Stomach smooth muscle (tissue), 2 donors: ENCODE data around the gene CHMP2A.
A peak's percentile ranks its signal among the peaks of the same experiment; 100 is the strongest.

Source experiments
- H3K27ac ChIP-seq: one replicate; pipeline ENCODE4 v1.7.0; 2013; ENCODE audit warnings: mild to moderate bottlenecking, low read length, inconsistent platforms
- H3K27me3 ChIP-seq, 2 donors: one replicate each; pipeline ENCODE4 v1.7.0; 2013; ENCODE audit warnings: low read length in 2 of 2; ENCODE audit not compliant: insufficient read depth in 2 of 2, control insufficient read depth in 1 of 2
- H3K36me3 ChIP-seq, 2 donors: one replicate each; pipeline ENCODE4 v1.7.0; 2013; ENCODE audit warnings: low read length in 2 of 2; ENCODE audit not compliant: control insufficient read depth in 2 of 2, insufficient read depth in 2 of 2
- H3K4me1 ChIP-seq: one replicate; pipeline ENCODE4 v1.7.0; 2013; ENCODE audit warnings: low read length; ENCODE audit not compliant: control insufficient read depth, insufficient read depth
- H3K4me3 ChIP-seq, 2 donors: one replicate each; pipeline ENCODE4 v1.7.0; 2013; ENCODE audit warnings: low read length in 2 of 2
- H3K9ac ChIP-seq, 2 donors: one replicate each; pipeline ENCODE4 v1.7.0; 2013; ENCODE audit warnings: low read length in 2 of 2, mild to moderate bottlenecking in 1 of 2
- H3K9me3 ChIP-seq, 2 donors: one replicate each; pipeline ENCODE4 v1.7.0; 2013; ENCODE audit warnings: low read length in 2 of 2; ENCODE audit not compliant: control insufficient read depth in 2 of 2
- donor health status: healthy.
- donor health status: Pancreatic carcinoma.

Gene CHMP2A

GRCh38 chr19:58554494-58555368, at the start of gene CHMP2A:
Gene CHMP2A, minus strand, starts transcription at chr19:58555105. Its CDS starts 893 bp downstream, at chr19:58554212.
- peaks cover 47% of the 10 kb centered on the region for H3K4me1 ChIP-seq
- H3K27ac ChIP-seq = peak within 1 kb of the TSS; percentile 95
- H3K36me3 ChIP-seq = peaks cover 38 to 41% of the 10 kb centered on the region in 2 donors
- peak within 1 kb of the TSS; percentile 84 to 98 for H3K4me3 ChIP-seq
- no peaks in the 10 kb centered on the region for H3K9me3 ChIP-seq
- peak within 1 kb of the TSS; percentile 95 to 97 for H3K9ac ChIP-seq
- no peaks in the 10 kb centered on the region for H3K27me3 ChIP-seq

DNA sequence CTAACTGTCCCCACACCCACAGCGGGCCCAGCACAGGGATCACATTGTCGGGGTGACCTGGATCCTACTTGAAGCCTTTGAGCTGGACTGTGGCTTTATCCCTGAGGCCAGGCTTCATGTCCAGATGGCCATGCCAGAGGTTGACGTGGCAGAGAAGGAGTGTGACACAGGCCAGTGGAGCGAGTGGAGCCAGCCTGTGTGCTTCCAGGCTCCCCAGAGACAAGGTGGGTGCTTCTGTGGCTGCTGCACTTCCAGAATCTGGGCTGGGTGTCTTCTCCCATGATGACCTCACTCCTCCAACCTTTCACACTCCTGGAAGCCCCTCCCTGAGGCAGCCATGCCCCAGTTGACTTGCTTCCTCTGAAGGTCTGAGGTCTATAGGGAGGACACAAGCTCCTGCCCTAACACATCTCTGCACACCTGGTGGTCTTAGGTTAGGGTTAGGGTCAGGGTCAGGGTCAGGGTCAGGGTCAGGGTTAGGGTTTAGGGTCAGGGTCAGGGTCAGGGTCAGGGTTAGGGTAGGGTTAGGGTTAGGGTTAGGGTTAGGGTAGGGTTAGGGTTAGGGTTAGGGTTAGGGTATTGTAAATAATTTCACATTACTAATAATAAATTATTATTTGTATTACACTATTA, 31.3 kb upstream of the CHMP2A start:
- Histone ChIP-seq H3K4me1 (peaks cover 9% of the 10 kb centered on the region), H3K9me3 (no peaks in the 10 kb centered on the region), H3K27ac (no peak overlapping the region), H3K27me3 (no peaks in the 10 kb centered on the region), H3K36me3 (peaks cover 12 to 16% of the 10 kb centered on the region in 2 donors), H3K4me3 (no peak overlapping the region), H3K9ac (no peak overlapping the region)

GRCh38 chr19:58585442-58586132, 30.7 kb upstream of the CHMP2A start:
- H3K4me1 ChIP-seq = peaks cover 14% of the 10 kb centered on the region
- no peaks in the 10 kb centered on the region for H3K9me3 ChIP-seq
- no peak overlapping the region for H3K27ac ChIP-seq

DNA sequence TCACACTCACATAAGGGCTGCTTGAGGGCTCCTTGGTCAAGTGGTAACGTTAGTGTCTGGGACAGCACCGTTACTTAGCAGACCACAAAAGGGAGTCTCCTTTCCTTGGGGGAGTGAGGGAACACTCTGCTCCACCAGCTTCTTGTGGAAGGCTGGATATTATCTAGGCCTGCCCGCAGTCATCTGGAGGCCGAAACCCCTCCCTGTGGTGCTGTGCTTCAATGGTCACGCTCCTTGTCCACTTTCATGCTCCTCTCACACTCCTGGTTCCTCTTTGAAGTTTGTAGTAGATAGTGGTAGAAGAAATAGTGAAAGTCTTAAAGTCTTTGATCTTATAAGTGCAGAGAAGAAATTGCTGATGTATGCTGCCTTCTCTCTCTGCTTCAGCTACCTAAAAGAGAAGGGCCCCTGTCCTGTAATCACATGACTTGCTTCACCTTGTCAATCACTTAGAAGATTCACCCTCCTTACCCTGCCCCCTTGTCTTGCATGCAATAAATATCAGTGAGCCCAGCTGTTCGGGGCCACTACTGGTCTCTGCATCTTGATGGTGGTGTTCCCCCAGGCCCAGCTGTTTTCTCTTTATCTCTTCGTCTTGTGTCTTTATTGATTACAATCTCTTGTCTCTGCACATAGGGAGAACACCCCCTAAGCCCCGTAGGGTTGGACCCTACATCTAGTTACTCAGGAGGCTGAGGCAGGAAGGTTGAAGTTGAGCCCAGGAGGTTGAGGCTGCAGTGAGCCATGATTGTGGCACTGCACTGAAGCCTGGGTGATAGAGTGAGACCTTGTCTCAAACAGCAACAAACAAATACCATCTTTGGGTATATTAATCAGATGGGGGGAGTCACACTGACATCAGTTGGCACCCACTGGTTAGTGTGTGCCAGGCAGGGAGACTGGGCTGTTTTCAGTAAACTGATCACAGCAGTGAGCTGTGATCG, 29.9 kb upstream of the CHMP2A start:
- no peaks in the 10 kb centered on the region for H3K27me3 ChIP-seq
- H3K9ac ChIP-seq = no peak overlapping the region
- H3K27ac ChIP-seq = no peak overlapping the region
- H3K4me3 ChIP-seq = no peak overlapping the region
- H3K4me1 ChIP-seq = peaks cover 14% of the 10 kb centered on the region
- H3K36me3 ChIP-seq = peaks cover 12 to 16% of the 10 kb centered on the region in 2 donors
- no peaks in the 10 kb centered on the region for H3K9me3 ChIP-seq

More at GRCh38 chr19:58585442-58586132, 30.7 kb upstream of the CHMP2A start:
- Histone ChIP-seq H3K36me3 (peaks cover 12 to 16% of the 10 kb centered on the region in 2 donors), H3K27me3 (no peaks in the 10 kb centered on the region), H3K9ac (no peak overlapping the region), H3K4me3 (no peak overlapping the region)

GRCh38 chr19:58582985-58583384, 28.1 kb upstream of the CHMP2A start:
- peaks cover 14% of the 10 kb centered on the region for H3K4me1 ChIP-seq
- H3K27me3 ChIP-seq = no peaks in the 10 kb centered on the region
- H3K9ac ChIP-seq = no peak overlapping the region
- H3K27ac ChIP-seq = no peak overlapping the region
- H3K9me3 ChIP-seq = no peaks in the 10 kb centered on the region
- H3K36me3 ChIP-seq = peaks cover 12 to 16% of the 10 kb centered on the region in 2 donors
- H3K4me3 ChIP-seq = no peak overlapping the region

DNA sequence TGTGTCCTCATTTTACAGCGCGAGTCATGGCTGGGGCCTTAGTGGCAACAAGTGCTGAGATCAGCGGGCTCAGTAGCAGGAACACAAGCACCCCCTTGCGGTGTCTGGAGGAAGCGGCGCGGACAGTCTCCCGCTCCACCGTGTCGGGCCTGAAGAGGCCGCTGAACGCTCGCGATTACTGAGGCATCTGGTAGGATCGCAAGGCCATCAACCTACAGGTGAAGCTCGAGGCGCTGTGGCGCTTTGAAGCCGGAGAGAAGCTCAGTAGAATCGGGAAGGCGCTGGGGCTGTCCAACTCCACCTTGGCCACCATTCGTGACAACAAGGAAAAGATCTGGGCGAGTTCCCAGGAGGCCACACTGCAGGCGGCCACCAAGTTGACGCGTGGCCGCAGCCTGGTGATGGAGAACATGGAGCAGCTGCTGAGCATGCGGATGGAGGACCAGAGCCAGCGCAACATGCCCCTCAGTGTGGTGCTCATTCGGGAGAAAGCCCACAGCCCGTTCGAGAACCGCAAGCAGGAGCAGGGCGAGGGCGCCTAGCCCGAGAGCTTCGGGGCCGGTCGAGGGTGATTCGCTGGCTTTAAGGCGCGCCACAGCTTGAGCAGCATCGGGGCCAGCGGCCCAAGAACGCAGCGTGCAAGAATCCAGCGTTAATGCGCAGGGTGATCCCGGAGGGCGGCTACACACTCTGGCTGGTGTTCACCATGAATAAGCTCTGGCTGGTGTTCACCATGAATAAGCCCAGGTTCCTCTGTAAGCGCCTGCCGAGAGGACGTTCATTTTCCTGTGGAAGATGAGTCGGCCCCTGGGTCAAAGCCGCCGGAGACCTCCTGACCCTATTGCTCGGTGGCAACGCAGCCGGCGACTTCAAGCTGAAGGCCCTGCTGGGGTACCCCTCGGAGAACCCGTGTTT, 26.6 kb upstream of the CHMP2A start:
- peak overlapping the region; percentile 76 for H3K27ac ChIP-seq
- no peaks in the 10 kb centered on the region for H3K27me3 ChIP-seq
- H3K4me3 ChIP-seq = peak overlapping the region in 1 of 2 donors; percentile 55
- peaks cover 17% of the 10 kb centered on the region for H3K4me1 ChIP-seq
- H3K36me3 ChIP-seq = peaks cover 12 to 16% of the 10 kb centered on the region in 2 donors
- H3K9me3 ChIP-seq = no peaks in the 10 kb centered on the region
- peak overlapping the region; percentile 61 to 79 for H3K9ac ChIP-seq

DNA sequence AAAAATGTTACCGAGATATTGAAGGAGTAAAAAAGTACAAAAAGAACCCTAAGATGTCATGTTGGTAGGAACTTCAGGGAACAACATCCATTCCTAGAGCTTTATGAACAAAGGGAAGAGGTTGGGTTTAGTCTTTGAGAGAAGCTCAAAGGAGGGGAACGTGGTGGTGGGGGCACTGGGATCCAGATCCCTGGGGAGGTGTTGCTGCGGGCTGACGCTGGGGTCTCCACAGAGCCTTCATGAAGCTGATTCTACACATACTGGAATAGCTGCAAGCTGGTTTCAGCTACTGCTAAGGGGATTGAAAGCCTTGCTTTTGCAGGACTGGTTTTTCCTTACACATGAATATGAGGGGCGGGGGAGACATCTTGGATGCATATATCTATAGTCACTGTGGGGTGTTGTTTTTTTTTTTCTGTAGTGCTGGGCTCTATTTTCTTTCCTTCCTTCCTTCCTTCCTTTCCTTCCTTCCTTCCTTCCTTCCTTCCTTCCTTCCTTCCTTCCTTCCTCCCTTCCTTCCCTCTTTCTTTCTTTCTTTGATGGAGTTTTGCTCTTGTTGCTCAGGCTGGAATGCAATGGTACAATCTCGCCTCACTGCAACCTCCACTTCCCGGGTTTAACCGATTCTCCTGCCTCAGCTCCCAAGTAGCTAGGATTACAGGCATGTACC, 24.7 kb upstream of the CHMP2A start:
- Histone ChIP-seq H3K4me1 (peaks cover 24% of the 10 kb centered on the region), H3K4me3 (no peak overlapping the region)

DNA sequence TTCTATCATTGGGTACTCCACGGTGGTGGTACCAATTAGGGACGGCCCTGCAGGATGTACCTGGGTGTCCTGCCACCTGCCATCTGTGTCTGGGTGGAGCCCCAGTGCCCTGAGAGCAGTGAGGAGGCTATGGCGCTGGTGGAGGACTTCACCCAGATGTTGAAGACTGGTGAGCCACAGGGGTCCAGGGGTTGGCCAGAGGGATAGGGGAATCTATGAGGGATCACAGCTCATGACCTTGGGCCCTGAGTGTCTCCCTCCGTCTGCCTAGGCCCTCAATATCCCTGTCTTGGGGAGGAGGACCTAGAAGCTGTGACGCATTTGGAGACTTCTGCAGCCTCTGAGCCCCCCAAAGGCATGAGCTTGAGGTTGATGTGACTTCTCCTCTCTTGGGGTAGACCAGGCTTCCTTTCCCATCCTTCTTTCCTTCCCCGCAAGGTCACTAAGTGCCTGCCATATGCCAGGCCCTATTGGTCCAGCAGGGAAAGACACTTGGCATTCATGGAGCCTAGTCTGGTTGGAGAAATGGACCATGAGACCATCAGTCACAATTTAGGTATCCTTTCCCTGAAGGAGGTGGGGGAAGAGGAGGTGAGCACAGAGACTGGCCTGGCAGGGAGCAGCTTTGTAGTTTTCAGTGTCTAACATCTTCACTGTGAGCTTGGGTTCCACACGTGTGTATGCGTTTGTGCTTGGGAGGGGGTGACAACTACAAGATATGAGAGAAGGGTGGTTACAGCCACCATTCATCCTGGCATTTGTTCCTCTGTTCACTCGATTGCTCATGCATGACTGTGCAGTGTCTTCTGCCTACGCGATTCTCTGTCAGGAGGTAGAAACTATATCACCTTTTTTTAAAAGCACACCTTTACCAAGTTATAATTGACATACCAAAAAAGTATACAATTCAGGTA, 23.4 kb upstream of the CHMP2A start:
- peak overlapping the region in 1 of 2 donors; percentile 36 for H3K9ac ChIP-seq
- H3K27ac ChIP-seq = no peak overlapping the region
- no peak overlapping the region for H3K4me3 ChIP-seq
- H3K27me3 ChIP-seq = no peaks in the 10 kb centered on the region
- H3K4me1 ChIP-seq = peaks cover 34% of the 10 kb centered on the region
- peaks cover 5 to 10% of the 10 kb centered on the region in 2 donors for H3K36me3 ChIP-seq
- H3K9me3 ChIP-seq = no peaks in the 10 kb centered on the region

More for the DNA sequence above, 24.7 kb upstream of the CHMP2A start:
- peaks cover 5 to 16% of the 10 kb centered on the region in 2 donors for H3K36me3 ChIP-seq
- no peak overlapping the region for H3K9ac ChIP-seq
- no peaks in the 10 kb centered on the region for H3K9me3 ChIP-seq
- H3K27ac ChIP-seq = peak overlapping the region; percentile 76
- no peaks in the 10 kb centered on the region for H3K27me3 ChIP-seq
